ENCODE data around the gene MPHOSPH10.
"Not testable (repeated sequence)": the region's sequence is repeated elsewhere in the genome, so short reads cannot be mapped to it uniquely, and the experiment has no call there.

Gene MPHOSPH10

GRCh38 chr2:71125506-71126294, 4.7 kb upstream of the MPHOSPH10 start:
- DNase-seq, result no peak

- DNase-seq, result no peak
These were observed 3.5 kb upstream of the MPHOSPH10 start for GRCh38 chr2:71126957-71127356.

GRCh38 chr2:71129114-71129901, 1.1 kb upstream of the MPHOSPH10 start:
- DNase-seq, result peak; percentile 22

- DNase-seq, result no peak
These were observed 607 bp upstream of the MPHOSPH10 start for GRCh38 chr2:71129902-71130151.

GRCh38 chr2:71130905-71131244, 441 bp downstream of the MPHOSPH10 start:
- peak; percentile 4 for DNase-seq

- not testable (repeated sequence) for DNase-seq
These were observed 1.1 kb downstream of the MPHOSPH10 start for GRCh38 chr2:71131387-71132166.

- DNase-seq, result no peak
These were observed 3.2 kb downstream of the MPHOSPH10 start for GRCh38 chr2:71133603-71134002.

- DNase-seq, result no peak
These were observed 5.7 kb downstream of the MPHOSPH10 start for GRCh38 chr2:71136174-71136573.

GRCh38 chr2:71143782-71144181, 13.3 kb downstream of the MPHOSPH10 start:
- DNase-seq, result no peak

GRCh38 chr2:71148506-71149063, 18.2 kb downstream of the MPHOSPH10 start:
- DNase-seq, result no peak

- DNase-seq, result no peak
These were observed 19.8 kb downstream of the MPHOSPH10 start for GRCh38 chr2:71150082-71150816.

- no peak for DNase-seq
These were observed 21.2 kb downstream of the MPHOSPH10 start for GRCh38 chr2:71151620-71152019.

- no peak for DNase-seq
These were observed 23.3 kb downstream of the MPHOSPH10 start for GRCh38 chr2:71153585-71154224.

- DNase-seq, result no peak
These were observed 23.8 kb downstream of the MPHOSPH10 start for GRCh38 chr2:71154279-71154678.

GRCh38 chr2:71154798-71155197, 24.4 kb downstream of the MPHOSPH10 start:
- no peak for DNase-seq

GRCh38 chr2:71155846-71156245, 25.4 kb downstream of the MPHOSPH10 start:
- no peak for DNase-seq

GRCh38 chr2:71156573-71156972, 26.1 kb downstream of the MPHOSPH10 start:
- DNase-seq, result peak; percentile 48

GRCh38 chr2:71157124-71157793, 26.8 kb downstream of the MPHOSPH10 start:
- peak; percentile 34 for DNase-seq

- no peak for DNase-seq
These were observed 36.4 kb downstream of the MPHOSPH10 start for GRCh38 chr2:71166812-71167211.

GRCh38 chr2:71173096-71173495, 42.7 kb downstream of the MPHOSPH10 start:
- DNase-seq, result no peak

GRCh38 chr2:71174207-71174606, 43.8 kb downstream of the MPHOSPH10 start:
- no peak for DNase-seq

- DNase-seq, result not testable (repeated sequence)
These were observed 48.4 kb downstream of the MPHOSPH10 start for GRCh38 chr2:71178836-71179235.
